Measurements from ENCODE around the gene CDH23. TPM values are rescaled to one million over a fixed set of nuclear protein-coding genes. Genes with fewer than 3 reads are reported as not detected.

Gene CDH23
- total RNA-seq, 1 experiment from 2014 or later, result 0.03 TPM

DNA sequence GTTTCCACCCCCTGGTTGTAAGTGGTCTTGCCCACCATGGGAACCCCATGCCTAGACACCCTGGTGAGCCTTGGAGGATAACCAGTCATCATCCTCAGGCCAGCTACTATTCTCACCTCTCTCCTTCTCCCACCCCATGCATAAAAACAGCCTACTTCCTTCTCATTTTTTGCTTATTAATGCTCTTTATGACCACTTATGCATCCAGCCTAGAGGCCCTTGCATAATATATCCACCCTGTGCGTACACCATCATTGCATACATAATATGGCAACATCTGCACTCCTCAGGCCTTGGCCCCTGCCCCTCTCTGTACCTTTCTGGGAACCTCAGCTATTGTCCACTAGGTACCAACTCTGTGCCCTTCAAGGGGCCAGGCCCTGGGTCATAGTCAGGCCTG is 91.0 kb downstream of the CDH23 start:
- DNase-seq (ENCODE audit: low read depth), result no peak
- in situ Hi-C loops (cut with HindIII; ENCODE audit: low pct_unique_long_range_greater_than_20kb, low sequenced_read_pairs), result no loop called here

DNA sequence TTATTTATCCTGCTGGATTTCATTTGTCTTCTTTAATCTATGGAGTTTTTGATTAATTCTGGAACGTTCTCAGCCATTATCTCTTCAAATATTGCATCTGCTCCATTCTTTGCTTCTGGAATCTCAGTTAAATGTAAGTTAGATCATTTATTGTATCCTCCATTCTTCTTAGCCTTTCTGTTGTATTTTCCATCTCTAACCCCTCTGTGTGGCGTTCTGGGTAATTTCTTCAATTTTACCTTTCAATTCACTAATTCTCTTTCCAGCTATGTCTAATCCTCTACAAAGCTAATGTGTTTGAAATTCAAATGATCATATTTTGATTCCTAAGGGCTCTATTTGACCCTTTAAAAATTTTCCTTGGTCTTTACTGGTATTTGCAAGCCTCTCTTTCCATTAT is 92.4 kb downstream of the CDH23 start:
- no peak for DNase-seq (ENCODE audit: low read depth)
- in situ Hi-C loops (cut with HindIII; ENCODE audit: low pct_unique_long_range_greater_than_20kb, low sequenced_read_pairs), result no loop called here

DNA sequence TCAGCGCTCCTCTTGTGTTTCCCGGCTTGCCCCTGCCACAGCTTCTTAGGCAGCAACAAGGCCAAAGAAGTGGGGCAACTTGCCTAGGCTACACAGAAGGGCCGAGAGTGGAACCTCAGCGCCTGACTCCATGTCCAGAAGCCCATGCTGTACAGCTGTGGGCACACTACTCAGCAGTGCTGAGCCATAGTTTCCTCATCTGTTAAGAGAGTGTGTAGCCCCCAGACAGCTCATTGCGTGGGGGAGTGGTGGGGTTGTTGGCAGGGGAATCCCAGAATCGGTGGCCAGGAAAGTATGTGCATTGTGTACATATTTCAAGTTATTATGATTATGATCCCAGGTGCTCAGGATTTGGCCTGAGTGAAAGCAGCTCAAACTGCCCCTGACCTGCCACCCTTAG is 96.2 kb downstream of the CDH23 start:
- in situ Hi-C loops (cut with HindIII; ENCODE audit: low pct_unique_long_range_greater_than_20kb, low sequenced_read_pairs), result no loop called here
- no peak for DNase-seq (ENCODE audit: low read depth)

DNA sequence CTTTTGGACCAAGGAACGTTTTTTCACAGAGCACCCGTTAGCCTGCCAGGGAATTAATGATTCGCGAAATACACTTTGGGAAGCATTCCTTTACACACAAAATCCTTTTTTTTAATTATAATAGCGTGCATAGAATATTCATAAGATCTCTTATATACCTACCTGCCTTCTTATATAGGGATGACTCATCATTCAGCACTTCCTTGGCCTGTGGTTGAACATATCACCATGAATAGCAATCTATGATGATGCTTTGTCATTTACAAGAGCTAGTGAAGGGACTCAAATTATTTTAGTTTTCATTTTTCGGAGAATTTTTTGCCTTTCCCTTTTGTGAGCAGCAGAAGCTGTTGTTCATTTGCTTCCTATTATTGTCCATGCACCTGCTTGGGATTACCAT is 97.0 kb downstream of the CDH23 start:
- in situ Hi-C loops (cut with HindIII; ENCODE audit: low pct_unique_long_range_greater_than_20kb, low sequenced_read_pairs), result no loop called here
- DNase-seq (ENCODE audit: low read depth), result no peak

DNA sequence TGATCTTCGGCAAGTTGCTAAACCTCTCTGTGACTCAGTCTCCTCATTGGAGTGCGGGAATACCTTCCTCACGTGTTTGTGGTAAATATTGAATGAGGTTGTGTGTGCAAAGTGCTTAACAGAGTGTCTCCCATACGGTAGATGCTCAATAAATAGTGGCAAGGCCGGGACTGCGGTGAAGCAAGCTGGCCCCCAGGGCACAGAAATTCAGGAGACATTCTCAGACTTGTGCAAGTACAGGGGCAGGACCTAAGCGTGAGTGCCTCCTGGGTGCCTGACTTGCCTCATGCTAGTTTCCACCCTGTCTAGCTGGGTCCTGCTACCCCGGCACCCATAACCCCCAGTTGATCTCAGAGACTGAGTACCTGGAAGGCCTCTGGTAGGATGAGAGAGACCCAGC is 97.8 kb downstream of the CDH23 start:
- in situ Hi-C loops (cut with HindIII; ENCODE audit: low pct_unique_long_range_greater_than_20kb, low sequenced_read_pairs), result no loop called here

DNA sequence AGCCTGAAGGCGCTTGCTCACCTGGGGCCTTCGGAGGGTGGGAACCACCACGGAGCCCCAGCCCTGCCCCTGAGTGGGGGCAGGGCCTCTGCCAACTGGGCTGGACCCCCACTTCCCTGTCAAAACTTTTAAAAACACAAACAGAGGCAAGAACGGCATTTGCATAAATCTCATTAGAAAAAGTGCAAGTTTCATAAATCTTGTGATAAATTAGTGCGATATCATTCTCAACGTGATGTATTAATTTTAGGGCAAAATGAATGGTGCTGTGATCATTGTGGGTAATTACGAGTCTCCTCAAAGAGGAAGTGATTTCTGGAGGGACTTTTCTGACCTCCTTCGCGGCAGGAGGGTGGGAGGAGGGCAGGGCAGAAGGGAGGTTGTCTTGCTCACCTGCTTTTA is 98.3 kb downstream of the CDH23 start:
- in situ Hi-C loops (cut with HindIII; ENCODE audit: low pct_unique_long_range_greater_than_20kb, low sequenced_read_pairs), result no loop called here
- DNase-seq (ENCODE audit: low read depth), result no peak

More for the DNA sequence above, 97.8 kb downstream of the CDH23 start:
- DNase-seq (ENCODE audit: low read depth), result no peak

DNA sequence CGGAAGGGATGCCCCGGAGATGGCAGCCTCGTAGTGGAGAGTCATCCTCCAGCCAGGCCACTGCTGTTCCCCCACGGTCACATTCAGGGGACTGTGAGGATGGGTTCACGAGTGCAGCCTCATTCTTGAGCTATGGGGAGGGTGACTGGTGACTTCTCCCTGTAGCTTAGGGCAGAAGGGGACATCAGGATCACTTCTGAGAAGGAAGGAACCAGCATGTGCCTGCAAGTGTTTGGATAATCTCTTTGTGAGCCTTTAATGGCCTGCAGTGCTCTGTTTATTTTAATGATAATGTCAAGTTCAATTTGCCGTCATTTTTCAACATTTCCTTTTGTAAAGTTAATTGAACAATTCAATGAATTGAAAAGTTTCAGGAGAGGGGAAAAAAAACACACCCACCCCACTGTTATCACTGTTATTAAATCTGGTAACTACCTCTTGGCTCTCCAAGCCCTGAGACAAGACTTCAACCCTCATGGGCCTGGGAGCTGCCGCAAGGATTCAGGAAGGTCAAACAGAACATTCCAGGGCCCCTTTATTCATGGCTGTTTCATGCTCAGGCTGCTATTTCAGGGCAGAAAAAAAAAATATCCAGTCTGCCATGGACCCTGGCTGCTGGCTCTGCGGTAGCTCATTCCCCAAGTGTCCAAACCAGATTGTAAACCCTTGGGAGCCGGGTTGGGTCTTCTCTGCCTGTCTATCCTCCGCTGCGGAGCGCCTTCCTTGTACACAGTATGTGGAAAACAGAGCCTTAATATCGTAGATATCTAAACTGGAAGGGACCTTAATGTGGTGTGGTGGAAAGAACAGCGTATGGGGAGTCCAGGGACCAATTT is 100.4 kb downstream of the CDH23 start:
- no peak for DNase-seq (ENCODE audit: low read depth)
- in situ Hi-C loops (cut with HindIII; ENCODE audit: low pct_unique_long_range_greater_than_20kb, low sequenced_read_pairs), result no loop called here

DNA sequence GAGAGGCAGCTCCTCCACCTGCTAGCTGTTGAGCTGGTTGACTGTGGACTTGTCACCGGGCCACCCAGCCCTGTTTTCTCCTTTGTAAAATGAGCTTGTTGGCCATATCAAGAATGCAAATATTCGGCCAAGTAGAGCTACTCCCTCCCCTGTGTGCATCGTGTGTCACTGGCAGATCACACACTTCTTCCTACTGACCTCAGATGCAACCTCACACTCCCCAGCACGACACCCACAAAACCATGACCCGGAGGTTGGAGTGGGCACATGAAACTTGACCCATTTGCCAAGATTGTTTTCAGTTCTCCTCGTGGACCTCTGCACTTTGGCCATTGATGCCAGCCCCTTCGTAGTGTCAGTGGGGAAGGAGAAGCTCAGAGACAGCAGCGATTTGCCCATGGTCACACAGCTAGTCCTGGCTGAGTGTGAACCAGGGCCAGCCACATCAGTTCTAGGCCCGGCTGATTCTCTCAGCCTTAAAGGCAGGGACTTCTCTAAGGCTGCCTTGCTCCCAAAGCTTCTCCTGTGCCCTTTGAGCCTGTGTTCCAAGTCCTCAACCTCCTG is 101.1 kb downstream of the CDH23 start:
- no peak for DNase-seq (ENCODE audit: low read depth)
- in situ Hi-C loops (cut with HindIII; ENCODE audit: low pct_unique_long_range_greater_than_20kb, low sequenced_read_pairs), result no loop called here

DNA sequence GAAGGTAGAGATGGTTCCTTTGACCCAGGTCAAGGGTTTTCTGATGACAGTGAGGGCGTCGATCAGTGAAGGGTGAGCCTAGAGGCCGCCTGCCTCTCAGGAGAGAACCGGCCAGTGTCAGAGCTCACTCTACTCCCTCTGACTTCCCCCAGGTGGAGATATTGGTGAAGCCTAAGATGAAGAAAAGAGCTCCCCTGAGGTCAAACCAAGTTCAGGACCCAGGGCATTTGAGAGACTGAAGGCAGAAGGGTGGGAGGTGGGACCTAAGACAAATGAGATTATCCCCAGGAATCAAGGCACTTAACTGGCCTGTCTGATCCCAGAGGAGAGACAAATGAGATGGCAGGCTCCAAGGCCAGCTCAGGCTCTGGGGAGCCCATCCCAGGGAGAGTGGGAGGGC is 104.7 kb downstream of the CDH23 start:
- DNase-seq (ENCODE audit: low read depth), result no peak
- in situ Hi-C loops (cut with HindIII; ENCODE audit: low pct_unique_long_range_greater_than_20kb, low sequenced_read_pairs), result no loop called here

DNA sequence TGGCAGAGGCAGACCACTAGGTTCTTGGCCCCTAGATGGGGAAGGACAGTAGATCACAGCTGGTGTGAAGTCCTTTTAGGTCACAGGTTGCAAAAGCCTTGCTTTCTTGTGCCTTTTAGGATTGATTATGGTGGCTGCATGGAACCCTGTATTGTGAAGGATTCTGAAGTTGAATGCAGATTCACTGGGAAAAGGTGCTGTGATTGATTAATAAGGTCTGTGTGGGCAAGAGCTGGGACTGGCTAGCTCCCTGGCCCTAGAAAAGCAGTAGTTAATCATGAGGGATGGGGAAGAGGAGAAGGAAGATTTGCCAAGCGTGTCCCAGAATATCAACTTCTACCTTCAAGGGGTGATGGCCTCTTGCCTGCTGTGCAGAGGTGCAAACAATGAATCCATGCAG is 105.5 kb downstream of the CDH23 start:
- in situ Hi-C loops (cut with HindIII; ENCODE audit: low pct_unique_long_range_greater_than_20kb, low sequenced_read_pairs), result no loop called here
- no peak for DNase-seq (ENCODE audit: low read depth)

DNA sequence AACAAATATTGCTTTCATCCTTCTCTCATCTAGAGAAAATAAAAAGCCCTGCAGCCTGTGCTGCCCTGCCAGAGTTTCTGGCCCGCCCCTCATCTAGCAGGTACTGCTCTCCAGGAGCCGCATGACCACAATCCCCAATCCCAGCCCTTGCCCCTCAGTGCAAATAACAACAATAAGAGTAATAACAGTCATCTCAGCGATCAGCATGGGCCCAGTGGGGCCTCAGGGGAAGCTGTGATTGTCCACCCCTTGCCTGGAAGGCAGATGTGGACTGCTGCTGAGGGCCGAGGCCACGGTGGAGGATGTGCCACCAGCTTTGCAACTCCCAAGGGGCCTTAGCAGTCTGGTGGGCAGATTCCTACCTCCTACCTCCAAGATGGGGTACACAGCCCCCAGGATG is 106.1 kb downstream of the CDH23 start:
- no peak for DNase-seq (ENCODE audit: low read depth)
- in situ Hi-C loops (cut with HindIII; ENCODE audit: low pct_unique_long_range_greater_than_20kb, low sequenced_read_pairs), result no loop called here

DNA sequence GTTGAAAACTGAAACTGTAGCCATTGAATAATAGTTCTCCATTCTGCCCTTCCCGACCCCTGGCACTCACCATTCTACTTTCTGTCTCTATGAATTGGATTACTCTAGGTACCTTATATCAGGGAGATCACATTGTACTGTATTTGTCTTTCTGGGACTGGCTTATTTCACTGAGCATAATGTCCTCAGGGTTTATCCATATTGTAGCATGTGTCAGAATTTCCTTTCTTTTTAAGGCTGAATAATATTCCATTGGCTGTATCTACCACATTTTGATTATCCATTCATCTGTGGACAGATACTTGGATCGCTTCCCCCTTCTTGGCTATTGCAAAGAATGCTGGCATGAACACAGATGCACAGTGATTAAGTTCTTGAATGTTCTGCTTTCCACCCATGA is 107.4 kb downstream of the CDH23 start:
- no peak for DNase-seq (ENCODE audit: low read depth)
- in situ Hi-C loops (cut with HindIII; ENCODE audit: low pct_unique_long_range_greater_than_20kb, low sequenced_read_pairs), result no loop called here

DNA sequence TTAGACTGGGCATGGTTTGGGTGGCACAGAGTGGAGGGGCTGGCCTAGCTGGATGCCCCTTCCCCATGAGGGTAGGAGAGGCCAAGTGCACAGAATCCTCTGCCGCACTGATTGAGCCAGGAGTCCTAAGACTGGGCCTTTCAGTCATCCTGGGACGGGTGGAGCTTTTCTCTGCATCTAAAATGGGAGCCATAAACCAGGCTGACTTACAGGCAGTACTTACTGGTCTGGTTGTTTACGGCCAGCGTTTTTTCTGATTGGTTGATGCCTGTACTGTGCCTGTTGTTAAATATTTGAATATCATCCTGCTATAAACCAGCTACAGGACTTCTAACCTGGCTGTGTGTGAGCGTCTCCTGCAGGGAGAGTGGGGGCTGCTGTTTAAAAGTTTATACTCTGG is 107.8 kb downstream of the CDH23 start:
- in situ Hi-C loops (cut with HindIII; ENCODE audit: low pct_unique_long_range_greater_than_20kb, low sequenced_read_pairs), result no loop called here
- no peak for DNase-seq (ENCODE audit: low read depth)

DNA sequence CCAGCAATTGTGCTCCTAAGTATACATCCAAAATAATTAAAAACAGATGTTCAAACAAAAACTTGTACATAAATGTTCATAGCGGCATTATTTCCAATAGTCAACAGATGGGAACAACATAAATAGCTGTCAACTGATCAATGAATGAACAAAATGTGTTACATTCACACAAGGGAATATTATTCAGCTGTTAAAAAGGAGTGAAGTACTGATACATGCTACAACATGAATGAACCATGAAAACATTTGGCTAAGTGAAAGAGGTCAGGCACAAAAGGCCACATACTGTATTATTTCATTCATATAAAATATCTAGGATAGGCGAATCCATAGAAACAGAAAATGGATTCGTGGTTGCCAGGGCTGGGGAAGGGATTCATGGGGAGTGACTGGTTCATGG is 109.1 kb downstream of the CDH23 start:
- no peak for DNase-seq (ENCODE audit: low read depth)
- in situ Hi-C loops (cut with HindIII; ENCODE audit: low pct_unique_long_range_greater_than_20kb, low sequenced_read_pairs), result no loop called here

DNA sequence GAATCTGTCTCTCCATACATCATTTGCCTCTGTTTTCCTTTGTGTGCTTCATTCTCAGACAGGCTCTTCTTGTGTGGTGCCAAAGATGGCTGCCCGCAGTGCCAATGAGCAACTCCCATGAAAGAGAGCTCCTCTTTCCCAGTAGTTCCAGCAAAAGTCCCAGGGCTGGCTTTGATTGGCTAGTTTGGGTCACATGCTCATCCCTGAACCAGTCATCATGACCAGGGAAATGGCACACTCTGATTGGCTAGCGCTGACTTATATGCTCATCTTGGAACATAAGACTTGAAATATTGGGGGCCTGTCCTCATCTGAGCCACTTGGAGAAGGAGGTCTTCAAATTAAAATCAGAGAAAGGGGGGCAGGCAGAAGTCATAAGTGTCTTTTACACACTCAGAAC is 112.7 kb downstream of the CDH23 start:
- in situ Hi-C loops (cut with HindIII; ENCODE audit: low pct_unique_long_range_greater_than_20kb, low sequenced_read_pairs), result no loop called here
- no peak for DNase-seq (ENCODE audit: low read depth)

DNA sequence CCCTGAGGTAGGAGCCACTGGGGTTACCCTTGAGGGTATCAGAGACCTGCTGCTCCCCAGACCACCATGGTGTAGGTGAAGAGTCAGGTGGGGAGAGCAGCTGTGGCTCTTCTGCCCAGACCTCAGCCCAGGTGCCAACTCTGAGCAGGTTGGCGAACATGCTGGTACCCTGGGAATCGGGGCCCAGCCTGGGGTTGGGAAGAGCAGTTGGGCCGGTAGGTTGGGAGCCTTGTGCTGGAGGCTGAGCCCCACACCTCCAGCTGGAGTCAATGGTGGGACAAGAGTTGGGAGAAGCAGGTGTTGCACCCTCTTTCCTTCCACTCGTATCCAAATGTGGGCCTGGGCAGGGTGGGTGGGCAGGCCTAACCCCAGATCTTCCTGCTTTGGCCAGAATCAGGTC is 114.5 kb downstream of the CDH23 start:
- in situ Hi-C loops (cut with HindIII; ENCODE audit: low pct_unique_long_range_greater_than_20kb, low sequenced_read_pairs), result no loop called here
- no peak for DNase-seq (ENCODE audit: low read depth)

DNA sequence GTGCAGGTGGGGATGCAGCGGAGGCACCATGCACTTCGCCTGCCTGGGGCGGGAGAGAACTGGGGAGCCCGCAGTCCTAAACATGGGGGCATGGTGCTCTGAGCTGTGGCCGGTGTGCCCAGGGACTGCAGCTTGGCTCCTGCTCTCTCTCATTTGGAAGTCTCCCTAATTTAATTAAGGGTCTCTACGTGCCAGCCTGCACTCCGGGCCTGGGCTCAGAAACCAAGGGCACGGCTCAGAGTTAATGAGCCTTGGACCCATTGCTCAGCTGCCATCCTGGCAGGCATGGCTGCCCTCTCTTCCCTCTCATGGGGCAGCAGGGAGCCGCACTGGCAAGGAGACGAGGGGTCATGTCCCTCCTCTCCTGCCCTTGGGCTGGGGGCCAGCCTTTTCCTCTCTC is 115.6 kb downstream of the CDH23 start:
- no peak for DNase-seq (ENCODE audit: low read depth)
- in situ Hi-C loops (cut with HindIII; ENCODE audit: low pct_unique_long_range_greater_than_20kb, low sequenced_read_pairs), result no loop called here

DNA sequence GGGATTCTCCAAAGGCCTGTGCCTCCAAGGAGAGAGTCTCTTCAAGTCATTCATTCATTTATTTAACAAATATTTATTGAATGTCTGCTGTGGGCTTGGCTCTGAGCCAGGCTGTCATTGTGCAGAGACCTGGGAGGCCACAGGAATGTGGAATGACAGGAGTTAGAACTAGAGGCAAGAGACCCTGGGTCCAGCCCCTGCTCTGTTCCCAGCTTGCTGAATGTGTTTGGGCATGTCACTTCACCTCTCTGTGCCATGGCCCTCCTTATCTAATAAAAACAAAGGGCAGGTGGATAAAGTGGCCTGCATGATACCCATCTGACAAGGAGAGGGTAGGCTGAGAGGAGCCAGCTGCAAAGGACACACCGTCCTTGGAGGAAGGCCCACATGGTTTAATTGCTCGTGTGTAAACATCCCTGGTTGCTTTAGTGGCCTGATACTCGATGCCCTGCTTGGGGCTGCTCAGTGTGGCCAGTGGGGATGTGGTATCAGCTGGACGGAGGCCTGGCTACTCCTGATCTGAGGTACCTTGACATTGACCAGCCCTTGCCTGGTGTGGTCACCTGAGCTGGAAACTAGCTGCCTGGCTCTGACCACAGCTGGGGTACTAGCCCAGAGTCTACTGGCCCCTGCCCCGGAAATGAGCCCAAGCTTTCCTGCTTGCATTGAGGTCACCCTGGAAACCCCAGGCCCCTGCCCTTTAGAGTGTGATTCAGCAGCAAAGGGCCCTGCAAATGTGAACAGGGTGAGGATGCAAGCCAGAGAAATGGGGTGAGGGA is 116.2 kb downstream of the CDH23 start:
- in situ Hi-C loops (cut with HindIII; ENCODE audit: low pct_unique_long_range_greater_than_20kb, low sequenced_read_pairs), result no loop called here
- DNase-seq (ENCODE audit: low read depth), result peak; percentile 31

DNA sequence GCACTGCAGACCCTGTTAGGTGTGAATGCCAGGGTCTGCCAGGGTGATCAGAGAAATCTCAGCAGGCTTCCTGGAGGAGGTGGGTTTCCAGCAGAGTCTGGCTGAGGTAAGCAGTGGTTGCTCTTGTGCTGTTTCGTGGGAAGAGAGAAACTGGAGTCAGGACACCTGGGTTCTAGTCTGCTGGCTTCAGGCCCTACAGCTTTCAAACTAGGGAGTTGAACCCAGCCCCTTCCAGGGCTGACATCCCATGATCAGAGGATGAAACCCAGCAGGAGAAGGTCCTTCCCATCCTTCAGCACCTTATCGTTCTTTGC is 116.8 kb downstream of the CDH23 start:
- in situ Hi-C loops (cut with HindIII; ENCODE audit: low pct_unique_long_range_greater_than_20kb, low sequenced_read_pairs), result no loop called here
- no peak for DNase-seq (ENCODE audit: low read depth)

DNA sequence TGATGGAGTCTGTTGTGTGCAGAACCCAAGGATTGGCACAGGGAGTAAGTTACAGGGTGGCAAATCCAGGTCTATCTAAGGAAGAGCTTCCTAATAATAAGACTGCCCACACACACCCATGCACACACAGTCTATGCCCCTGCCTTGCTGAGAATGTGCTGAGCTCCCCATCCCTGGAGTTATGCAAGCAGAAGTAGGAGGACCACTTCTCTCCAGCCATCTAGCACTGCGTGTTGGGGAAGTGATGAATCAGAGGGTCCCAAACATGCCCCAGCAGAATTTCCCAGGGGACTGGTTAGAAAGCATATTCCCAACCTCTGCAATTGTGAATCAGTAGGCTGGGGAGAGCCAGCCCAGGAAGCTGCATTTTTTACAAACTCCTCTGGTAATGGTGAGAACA is 117.2 kb downstream of the CDH23 start:
- DNase-seq (ENCODE audit: low read depth), result no peak
- in situ Hi-C loops (cut with HindIII; ENCODE audit: low pct_unique_long_range_greater_than_20kb, low sequenced_read_pairs), result no loop called here

Data from Caki2 (cell line).